Measurements from ENCODE around the gene GRAMD1A. TPM values are rescaled to one million over a fixed set of nuclear protein-coding genes. Genes with fewer than 3 reads are reported as not detected.

Gene GRAMD1A
- total RNA-seq, 1 donor from 2014 or later: 31.7 TPM

- DNase-seq (ENCODE audit: low read depth): no peak
Observed at GRCh38 chr19:35074426-35075201, 74.5 kb downstream of the GRAMD1A start.

GRCh38 chr19:35075202-35076025 lies 75.3 kb downstream of the GRAMD1A start:
- DNase-seq (ENCODE audit: low read depth): no peak

- no peak for DNase-seq (ENCODE audit: low read depth)
Observed at GRCh38 chr19:35076026-35076370, 75.9 kb downstream of the GRAMD1A start.

Other genes starting within 250 kb of the GRAMD1A start
- gene ZNF599, start 227.1 kb upstream of the GRAMD1A start, total RNA-seq: 3.8 and 7.2 TPM in 2 replicates
- gene ZNF30, start 73.4 kb upstream of the GRAMD1A start, total RNA-seq: 0.69 and 4.7 TPM in 2 replicates
- gene ZNF792, start 36.1 kb upstream of the GRAMD1A start, total RNA-seq: 9.2 and 12.8 TPM in 2 replicates
- 0.52 and 2.7 TPM in 2 replicates for gene SCN1B, start 30.1 kb downstream of the GRAMD1A start, total RNA-seq
- gene HPN, start 41.4 kb downstream of the GRAMD1A start, total RNA-seq: 1.2 and 4.2 TPM in 2 replicates
- not detected in 2 replicates for gene FXYD3, start 115.5 kb downstream of the GRAMD1A start, total RNA-seq
- not detected in 2 replicates for gene LGI4, start 134.7 kb downstream of the GRAMD1A start, total RNA-seq
- gene FXYD1, start 138.5 kb downstream of the GRAMD1A start, total RNA-seq: not detected in 2 replicates
- gene FXYD7, start 142.9 kb downstream of the GRAMD1A start, total RNA-seq: not detected in 2 replicates
- gene FXYD5, start 154.4 kb downstream of the GRAMD1A start, total RNA-seq: 7.2 and 10.1 TPM in 2 replicates
- not detected in 2 replicates for gene FAM187B, start 228.4 kb downstream of the GRAMD1A start, total RNA-seq
- 26.6 and 42.8 TPM in 2 replicates for gene LSR, start 248.7 kb downstream of the GRAMD1A start, total RNA-seq

Measured in renal cortical epithelial cell (primary cell).